PC-3 (cell line): ENCODE data around the gene KDM4B.

Experiments
- CTCF ChIP-seq: fragments of 300-600 bp; sonication (generic); conservative IDR thresholded peaks from 2 replicates; pipeline ENCODE4 v1.5.1; 2017; ENCODE audit warnings: antibody characterized with exemption, low read depth, mild to moderate bottlenecking, low read length
- EZH2 ChIP-seq: fragments of 300-600 bp; sonication (generic); IDR thresholded peaks from one replicate; pipeline ENCODE4 v1.6.1; 2017; ENCODE audit warnings: antibody characterized with exemption, mild to moderate bottlenecking, low read length; ENCODE audit not compliant: unreplicated experiment
- EZH2phosphoT487 ChIP-seq: fragments of 300-600 bp; sonication (generic); IDR thresholded peaks from 2 replicates; pipeline ENCODE4 v1.6.1; 2018; ENCODE audit warnings: mild to moderate bottlenecking, antibody characterized with exemption, low read length, borderline replicate concordance

GRCh38 chr19:5122121-5122400 lies 153.1 kb downstream of the KDM4B start:
- TF ChIP-seq CTCF: no peak
- no peak for TF ChIP-seq EZH2phosphoT487
- TF ChIP-seq EZH2: no peak
